HepG2 (cell line): ENCODE results near the gene ZNF687. TPM values are rescaled to one million over a fixed set of nuclear protein-coding genes. Genes with fewer than 3 reads are reported as not detected.
A peak's percentile ranks its signal among the peaks of the same experiment; 100 is the strongest.

Experiments
- CCAR2 ChIP-seq: fragments of 200-400 bp; formaldehyde crosslinking; optimal IDR thresholded peaks from 2 replicates; pipeline ENCODE3; 2018; ENCODE audit warnings: low read depth, mild to moderate bottlenecking, low read length, moderate library complexity
- CHCHD3 ChIP-seq: sonication (generic); formaldehyde crosslinking; IDR thresholded peaks from 2 replicates; pipeline ENCODE4 v1.8.0; 2022; ENCODE audit warnings: mild to moderate bottlenecking, missing genetic modification reagents, moderate library complexity
- DR1 ChIP-seq: sonication (generic); formaldehyde crosslinking; IDR thresholded peaks from 2 replicates; pipeline ENCODE4 v1.8.0; 2021; ENCODE audit warnings: mild to moderate bottlenecking, missing genetic modification reagents, inconsistent platforms
- FOXO1 ChIP-seq: sonication (generic); formaldehyde crosslinking; IDR thresholded peaks from 2 replicates; pipeline ENCODE4 v1.4.0; 2020; ENCODE audit warnings: missing genetic modification reagents
- GTF3A ChIP-seq: sonication (generic); formaldehyde crosslinking; conservative IDR thresholded peaks from 2 replicates; pipeline ENCODE4 v1.4.0; 2020; ENCODE audit warnings: mild to moderate bottlenecking, missing genetic modification reagents
- HES4 ChIP-seq: sonication (generic); formaldehyde crosslinking; IDR thresholded peaks from 2 replicates; pipeline ENCODE4 v1.9.0; 2021; ENCODE audit warnings: mild to moderate bottlenecking, missing genetic modification reagents, borderline replicate concordance
- HMG20B ChIP-seq: conservative IDR thresholded peaks from 2 replicates; pipeline ENCODE4 v1.6.1; 2016; ENCODE audit warnings: missing genetic modification reagents, missing compliant biosample characterization
- NAIF1 ChIP-seq: sonication (generic); formaldehyde crosslinking; IDR thresholded peaks from 2 replicates; pipeline ENCODE4 v1.5.0; 2020; ENCODE audit warnings: mild to moderate bottlenecking, missing genetic modification reagents, borderline replicate concordance
- PAF1 ChIP-seq: IDR thresholded peaks from 2 replicates; pipeline ENCODE4 v1.6.1; 2016; ENCODE audit warnings: missing genetic modification reagents, missing compliant biosample characterization
- SATB2 ChIP-seq: sonication (generic); formaldehyde crosslinking; IDR thresholded peaks from 2 replicates; pipeline ENCODE4 v1.5.0; 2020; ENCODE audit warnings: missing genetic modification reagents
- SRY ChIP-seq: sonication (generic); formaldehyde crosslinking; IDR thresholded peaks from 2 replicates; pipeline ENCODE4 v1.8.0; 2022; ENCODE audit warnings: mild to moderate bottlenecking, missing genetic modification reagents
- XBP1 ChIP-seq: sonication (generic); formaldehyde crosslinking; IDR thresholded peaks from 2 replicates; pipeline ENCODE4 v1.5.0; 2020; ENCODE audit warnings: missing genetic modification reagents
- ZFP36L2 ChIP-seq: sonication (generic); formaldehyde crosslinking; IDR thresholded peaks from 2 replicates; pipeline ENCODE4 v1.4.0; 2020; ENCODE audit warnings: missing genetic modification reagents
- ZNF207 ChIP-seq: fragments of 450-650 bp; IDR thresholded peaks from 2 replicates; pipeline ENCODE4 v1.6.1; 2016; ENCODE audit warnings: antibody characterized with exemption, borderline replicate concordance
- ZNF274 ChIP-seq: sonication (generic); formaldehyde crosslinking; IDR thresholded peaks from 2 replicates; pipeline ENCODE4 v1.5.1; 2020; ENCODE audit warnings: mild to moderate bottlenecking, missing genetic modification reagents
- ZNF513 ChIP-seq: sonication (generic); formaldehyde crosslinking; conservative IDR thresholded peaks from 2 replicates; pipeline ENCODE4 v1.5.0; 2020; ENCODE audit warnings: missing genetic modification reagents
- ZNF75D ChIP-seq: sonication (generic); formaldehyde crosslinking; IDR thresholded peaks from 2 replicates; pipeline ENCODE4 v1.8.1; 2023; ENCODE audit warnings: missing genetic modification reagents, mild to moderate bottlenecking, borderline replicate concordance
- ZZZ3 ChIP-seq: sonication (generic); formaldehyde crosslinking; IDR thresholded peaks from 2 replicates; pipeline ENCODE4 v1.4.0; 2020; ENCODE audit warnings: missing genetic modification reagents, mild to moderate bottlenecking, borderline replicate concordance
- polyA plus RNA-seq, 8 experiments: library from polyadenylated mRNA; depleted of rRNA in 3 of 8; stranded (reverse) in 7 of 8; unstranded in 1 of 8; fragments of >200 nt; fragmentation: Illumina TruSeq in 4 of 8; extraction: Trizol in 4 of 8; gene quantifications; 2 replicates each; pipeline versions ENCODE4 v1.2.1 to v1.2.3, GENCODE V29; 2011 to 2016; ENCODE audit warnings: low read depth in 4 of 8, missing spikeins in 1 of 8, mixed read lengths in 1 of 8; ENCODE audit not compliant: insufficient read depth in 1 of 8
- total RNA-seq, 5 experiments: library from RNA; depleted of rRNA; stranded (reverse); fragments of >200 nt; fragmentation: Illumina TruSeq; extraction: Trizol; gene quantifications; 2 replicates each; pipeline ENCODE4 v1.2.3, GENCODE V29; 2016; ENCODE audit warnings: low read depth in 1 of 5

Gene ZNF687
- total and polyA plus RNA-seq, 2 of the 13 experiments (the other 11 are each of a cell fraction or from before 2014, with no cell fraction given), result 14.1 to 16.5 TPM

DNA sequence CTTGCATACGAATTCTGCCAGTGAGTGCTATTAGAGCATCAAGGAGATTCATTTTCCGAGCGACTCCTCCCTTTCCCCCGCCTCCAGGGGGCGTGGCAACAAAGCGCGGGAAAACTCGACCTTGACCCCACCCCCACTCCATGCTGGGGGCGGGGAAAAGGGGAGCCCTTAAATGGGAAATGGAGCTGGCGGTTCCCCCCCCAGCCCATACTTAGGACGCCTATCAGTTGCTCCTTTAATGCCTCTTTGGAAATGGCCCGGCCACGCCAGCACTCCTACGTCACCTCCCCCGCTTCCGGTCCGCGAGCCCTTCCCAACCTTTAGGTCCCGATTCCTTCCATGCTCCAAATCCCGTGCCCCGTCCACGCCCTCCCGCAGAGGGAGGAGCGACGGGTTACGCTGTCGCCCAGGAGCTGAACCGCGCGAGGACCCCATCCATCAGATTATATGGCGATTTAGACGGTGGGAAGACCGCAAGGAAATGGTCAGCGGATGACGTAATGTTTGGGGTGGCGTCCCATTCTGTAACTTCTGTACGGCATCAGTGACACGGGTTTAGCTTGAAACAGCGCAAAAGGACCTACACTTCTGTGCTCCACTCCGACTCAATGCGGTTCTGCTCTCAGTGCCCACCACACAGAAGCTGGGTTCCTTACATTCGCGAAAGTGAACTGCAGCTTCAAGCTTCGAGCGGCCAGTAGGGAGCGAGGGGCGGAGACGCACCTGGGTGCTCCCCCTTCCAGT lies 702 bp upstream of the ZNF687 start (continued):
- TF ChIP-seq CHCHD3, result no peak
- TF ChIP-seq ZZZ3, result 0 out of 2 replicates have a peak, but pooled peaks have one; percentile 49
- peak; percentile 17; the same call in 1 of the 2 replicates for TF ChIP-seq NAIF1
- TF ChIP-seq HMG20B (CRISPR knock-in tag), result no peak; the same call in 1 of the 2 replicates
- TF ChIP-seq GTF3A (CRISPR knock-in tag), result no peak
- no peak; the same call in 1 of the 2 replicates for TF ChIP-seq HES4 (CRISPR knock-in tag)
- no peak for TF ChIP-seq ZNF207
- TF ChIP-seq ZNF274 (CRISPR knock-in tag), result peak; percentile 77
- no peak for TF ChIP-seq ZFP36L2
- TF ChIP-seq FOXO1 (CRISPR knock-in tag), result no peak
- peak; percentile 55; the same call in 1 of the 2 replicates for TF ChIP-seq SATB2
- TF ChIP-seq PAF1 (CRISPR knock-in tag), result no peak
- no peak for TF ChIP-seq ZNF75D
- TF ChIP-seq CCAR2, result no peak
- peak; percentile 87; the same call in 1 of the 2 replicates for TF ChIP-seq SRY (CRISPR knock-in tag)
- TF ChIP-seq XBP1 (CRISPR knock-in tag), result no peak
- no peak; the same call in 1 of the 2 replicates for TF ChIP-seq DR1
- no peak for TF ChIP-seq ZNF513
